Activated CD4-positive, alpha-beta T cell treated with anti-CD3 and anti-CD28 coated beads for 1 hour (primary cell): ENCODE results near the gene BTN3A1.

ENCODE experiments used
- DNase-seq: peaks from one replicate; pipeline ENCODE4 v3.0.0-alpha.2; 2020

The BTN3A1 gene

GRCh38 chr6:26379740-26380139 lies 22.3 kb upstream of the BTN3A1 start:
- DNase-seq: no peak

GRCh38 chr6:26380256-26380655 lies 21.8 kb upstream of the BTN3A1 start:
- no peak for DNase-seq

- DNase-seq: no peak
Measured at GRCh38 chr6:26382121-26382520, 20.0 kb upstream of the BTN3A1 start.

- DNase-seq: no peak
Measured at GRCh38 chr6:26383624-26384417, 18.3 kb upstream of the BTN3A1 start.

GRCh38 chr6:26385734-26386125 lies 16.3 kb upstream of the BTN3A1 start:
- no peak for DNase-seq

- no peak for DNase-seq
Measured at GRCh38 chr6:26387565-26387964, 14.5 kb upstream of the BTN3A1 start.

GRCh38 chr6:26388014-26388413 lies 14.1 kb upstream of the BTN3A1 start:
- DNase-seq: no peak

GRCh38 chr6:26388441-26388840 lies 13.6 kb upstream of the BTN3A1 start:
- DNase-seq: no peak

GRCh38 chr6:26389349-26389894 lies 12.7 kb upstream of the BTN3A1 start:
- DNase-seq: no peak

GRCh38 chr6:26390531-26390930 lies 11.5 kb upstream of the BTN3A1 start:
- DNase-seq: no peak

- DNase-seq: no peak
Measured at GRCh38 chr6:26392932-26393636, 9.0 kb upstream of the BTN3A1 start.

- DNase-seq: no peak
Measured at GRCh38 chr6:26394289-26394688, 7.8 kb upstream of the BTN3A1 start.

- no peak for DNase-seq
Measured at GRCh38 chr6:26398555-26398954, 3.5 kb upstream of the BTN3A1 start.

- no peak for DNase-seq
Measured at GRCh38 chr6:26400626-26401025, 1.4 kb upstream of the BTN3A1 start.

- DNase-seq: no peak
Measured at GRCh38 chr6:26401389-26401986, 587 bp upstream of the BTN3A1 start.

- DNase-seq: no peak
Measured at GRCh38 chr6:26403893-26404292, 1.8 kb downstream of the BTN3A1 start.

GRCh38 chr6:26404546-26404945 lies 2.5 kb downstream of the BTN3A1 start:
- no peak for DNase-seq

GRCh38 chr6:26408828-26409730 lies 7.0 kb downstream of the BTN3A1 start:
- no peak for DNase-seq

GRCh38 chr6:26411751-26412150 lies 9.7 kb downstream of the BTN3A1 start:
- no peak for DNase-seq

GRCh38 chr6:26412228-26412627 lies 10.2 kb downstream of the BTN3A1 start:
- DNase-seq: no peak

- DNase-seq: no peak
Measured at GRCh38 chr6:26412954-26413353, 10.9 kb downstream of the BTN3A1 start.

- DNase-seq: no peak
Measured at GRCh38 chr6:26414281-26414680, 12.2 kb downstream of the BTN3A1 start.
